Measurements from ENCODE around the gene RPS16. TPM values are rescaled to one million over a fixed set of nuclear protein-coding genes. Genes with fewer than 3 reads are reported as not detected.

The RPS16 gene
- total RNA-seq, 4 donors from 2014 or later: 509 to 2,477 (median 1,257) TPM

DNA sequence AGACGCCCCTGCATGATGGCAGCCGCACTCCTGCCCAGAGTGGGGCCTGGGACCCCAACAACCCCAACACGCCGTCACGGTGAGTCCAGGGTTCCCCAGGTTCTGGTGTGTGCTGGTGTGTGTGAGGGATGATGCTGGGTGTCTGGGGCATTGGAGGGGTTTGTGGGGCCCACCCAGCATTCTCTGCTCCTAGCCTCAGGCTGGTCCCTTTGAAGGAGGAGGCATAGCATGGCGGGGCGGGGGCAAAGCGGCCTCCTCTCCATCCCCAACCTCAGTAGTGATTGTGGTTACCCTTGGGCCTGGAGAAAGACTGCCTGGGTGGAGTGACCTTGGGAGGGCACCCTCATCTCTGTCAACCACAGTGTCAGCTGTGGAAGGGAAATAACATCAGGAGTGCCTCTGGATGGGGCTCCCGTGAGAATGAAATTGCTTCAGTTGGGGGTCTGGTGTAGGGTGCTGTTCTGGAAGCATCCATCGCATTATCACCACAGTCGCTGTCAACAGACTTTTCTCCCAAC is 37.8 kb upstream of the RPS16 start:
- no peak overlapping the region for H3K4me3 ChIP-seq
- intact Hi-C loops (cut with DNase I): loop anchor here (10.0 kb wide), 1 partner anchor 61 kb away; the partner anchor contains the start of gene EID2B
- no peaks in the 10 kb centered on the region for H3K4me1 ChIP-seq
- DNase-seq: no peak
- TF ChIP-seq, protein P1, sequence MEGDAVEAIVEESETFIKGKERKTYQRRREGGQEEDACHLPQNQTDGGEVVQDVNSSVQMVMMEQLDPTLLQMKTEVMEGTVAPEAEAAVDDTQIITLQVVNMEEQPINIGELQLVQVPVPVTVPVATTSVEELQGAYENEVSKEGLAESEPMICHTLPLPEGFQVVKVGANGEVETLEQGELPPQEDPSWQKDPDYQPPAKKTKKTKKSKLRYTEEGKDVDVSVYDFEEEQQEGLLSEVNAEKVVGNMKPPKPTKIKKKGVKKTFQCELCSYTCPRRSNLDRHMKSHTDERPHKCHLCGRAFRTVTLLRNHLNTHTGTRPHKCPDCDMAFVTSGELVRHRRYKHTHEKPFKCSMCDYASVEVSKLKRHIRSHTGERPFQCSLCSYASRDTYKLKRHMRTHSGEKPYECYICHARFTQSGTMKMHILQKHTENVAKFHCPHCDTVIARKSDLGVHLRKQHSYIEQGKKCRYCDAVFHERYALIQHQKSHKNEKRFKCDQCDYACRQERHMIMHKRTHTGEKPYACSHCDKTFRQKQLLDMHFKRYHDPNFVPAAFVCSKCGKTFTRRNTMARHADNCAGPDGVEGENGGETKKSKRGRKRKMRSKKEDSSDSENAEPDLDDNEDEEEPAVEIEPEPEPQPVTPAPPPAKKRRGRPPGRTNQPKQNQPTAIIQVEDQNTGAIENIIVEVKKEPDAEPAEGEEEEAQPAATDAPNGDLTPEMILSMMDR (IDR thresholded peaks at IDR 0.05): no peak
- no peak for TF ChIP-seq POLR2A (IDR thresholded peaks at IDR 0.05)
- no peaks in the 10 kb centered on the region for H3K9me3 ChIP-seq
- no peaks in the 10 kb centered on the region for H3K27me3 ChIP-seq
- H3K27ac ChIP-seq: no peak overlapping the region
- WGBS, 2 donors: 80% methylated on average over 7 to 8 of the region's 11 CpGs
- peaks cover 55 to 86% (median 72%) of the 10 kb centered on the region in 3 donors for H3K36me3 ChIP-seq

DNA sequence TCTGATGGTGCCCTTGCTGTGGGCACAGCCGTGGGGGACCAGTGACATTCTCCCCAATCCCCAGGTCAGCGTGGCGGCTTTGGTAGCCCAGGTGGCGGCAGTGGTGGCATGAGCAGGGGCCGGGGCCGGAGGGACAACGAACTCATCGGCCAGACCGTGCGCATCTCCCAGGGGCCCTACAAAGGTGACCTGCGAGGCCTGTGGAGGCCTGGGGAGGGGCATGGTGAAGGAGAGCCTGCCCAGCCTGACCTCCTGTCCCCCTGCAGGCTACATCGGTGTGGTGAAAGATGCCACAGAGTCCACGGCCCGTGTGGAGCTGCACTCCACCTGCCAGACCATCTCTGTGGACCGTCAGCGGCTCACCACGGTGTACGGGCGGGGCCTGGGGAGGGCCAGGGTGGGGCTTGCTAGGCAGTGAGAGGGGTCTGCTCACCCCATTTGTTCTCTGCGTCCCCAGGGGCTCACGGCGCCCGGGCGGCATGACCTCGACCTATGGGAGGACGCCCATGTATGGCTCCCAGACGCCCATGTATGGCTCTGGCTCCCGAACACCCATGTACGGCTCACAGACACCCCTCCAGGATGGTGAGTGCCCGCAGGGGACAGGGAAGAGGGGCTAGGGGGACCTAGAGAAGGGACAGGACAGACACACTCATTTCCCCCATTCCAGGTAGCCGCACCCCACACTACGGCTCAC is 37.1 kb upstream of the RPS16 start:
- H3K36me3 ChIP-seq: peaks cover 59 to 92% (median 78%) of the 10 kb centered on the region in 3 donors
- WGBS, 2 donors: 84 to 92% methylated on average over 5 to 10 of the region's 32 CpGs
- no peak overlapping the region for H3K4me3 ChIP-seq
- TF ChIP-seq, protein P1 (IDR thresholded peaks at IDR 0.05): no peak
- no peak for TF ChIP-seq POLR2A (IDR thresholded peaks at IDR 0.05)
- intact Hi-C loops (cut with DNase I): loop anchor here (10.0 kb wide), 1 partner anchor 62 kb away; the partner anchor contains the start of gene EID2B
- no peaks in the 10 kb centered on the region for H3K4me1 ChIP-seq
- no peak for DNase-seq
- H3K27ac ChIP-seq: no peak overlapping the region
- no peaks in the 10 kb centered on the region for H3K9me3 ChIP-seq
- no peaks in the 10 kb centered on the region for H3K27me3 ChIP-seq

DNA sequence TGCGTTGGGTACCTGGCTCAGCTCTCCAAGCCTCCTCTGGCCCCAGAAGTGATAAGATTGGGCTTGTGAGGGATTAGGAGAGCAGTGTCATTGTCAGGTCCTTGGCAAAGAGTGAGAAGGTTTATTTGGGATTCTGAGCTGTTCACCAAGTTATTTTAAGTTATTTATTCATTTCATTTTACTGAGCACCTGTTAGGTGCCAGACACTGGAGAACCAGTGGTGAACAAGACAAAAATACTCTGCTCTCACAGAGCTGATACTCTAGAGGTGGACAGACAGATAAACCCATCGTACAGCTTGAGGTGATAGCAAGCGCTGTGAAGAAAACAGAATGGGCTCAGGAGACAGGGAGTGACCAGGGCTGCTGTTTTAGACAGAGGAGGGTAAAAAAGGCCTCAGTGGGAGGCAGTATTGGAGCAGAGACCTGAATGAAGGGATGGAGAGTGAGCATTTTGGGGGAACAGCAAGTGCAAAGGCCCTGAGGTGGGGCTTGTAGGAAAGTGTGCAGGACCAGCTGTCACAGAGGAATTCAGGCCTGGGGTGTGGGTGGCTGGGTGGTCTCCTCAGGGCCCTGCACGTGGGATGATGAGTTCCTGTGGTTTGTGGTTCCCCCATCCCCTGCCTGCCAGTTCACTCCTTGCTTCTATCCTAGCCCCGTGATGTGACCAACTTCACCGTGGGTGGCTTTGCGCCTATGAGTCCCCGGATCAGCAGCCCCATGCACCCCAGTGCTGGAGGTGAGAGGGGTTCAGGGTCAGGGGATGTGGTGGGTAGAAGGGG is 36.2 kb upstream of the RPS16 start:
- no peaks in the 10 kb centered on the region for H3K4me1 ChIP-seq
- no peaks in the 10 kb centered on the region for H3K27me3 ChIP-seq
- intact Hi-C loops (cut with DNase I): loop anchor here (10.0 kb wide), 1 partner anchor 63 kb away; the partner anchor contains the start of gene EID2B
- no peak overlapping the region for H3K4me3 ChIP-seq
- peaks cover 61 to 100% (median 80%) of the 10 kb centered on the region in 3 donors for H3K36me3 ChIP-seq
- no peak for DNase-seq
- no peaks in the 10 kb centered on the region for H3K9me3 ChIP-seq
- H3K27ac ChIP-seq: no peak overlapping the region
- WGBS, 2 donors: 84 to 88% methylated on average over 4 to 5 of the region's 8 CpGs
- TF ChIP-seq, protein P1 (IDR thresholded peaks at IDR 0.05): no peak
- no peak for TF ChIP-seq POLR2A (IDR thresholded peaks at IDR 0.05)

DNA sequence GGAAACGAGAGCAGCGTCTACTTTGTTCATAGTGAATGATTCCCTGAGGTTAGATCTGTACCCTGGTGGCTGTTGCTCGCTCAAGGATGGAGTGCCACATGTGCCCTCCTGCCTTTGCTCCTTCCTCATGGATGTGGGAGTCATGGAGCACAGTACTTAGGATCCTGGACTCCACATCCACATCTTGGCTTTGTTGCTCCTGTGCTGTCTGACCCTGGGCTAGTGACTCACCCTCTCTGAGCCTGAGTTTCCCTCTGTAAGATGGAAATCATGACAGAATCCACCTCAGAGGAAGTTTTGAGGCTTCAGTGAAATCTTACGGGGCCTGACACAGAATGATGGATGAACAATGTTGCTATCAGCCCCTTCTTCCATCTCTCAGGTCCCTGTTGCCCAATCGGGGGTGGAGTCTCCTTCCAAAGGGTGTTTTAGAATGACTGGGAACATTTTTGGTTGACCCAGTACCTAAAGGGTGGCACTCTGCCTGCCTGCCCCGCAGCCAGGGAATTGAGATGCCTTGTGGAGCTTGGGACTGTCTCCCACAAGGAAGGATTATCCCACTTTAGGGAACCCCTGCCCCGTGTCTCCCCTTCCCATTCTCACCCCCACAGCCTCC is 35.1 kb upstream of the RPS16 start:
- Histone ChIP-seq H3K27ac (no peak overlapping the region), H3K9me3 (no peaks in the 10 kb centered on the region), H3K27me3 (no peaks in the 10 kb centered on the region), H3K36me3 (peaks cover 65 to 100% (median 86%) of the 10 kb centered on the region in 3 donors), H3K4me3 (no peak overlapping the region), H3K4me1 (no peaks in the 10 kb centered on the region)
- TF ChIP-seq, protein P1 (IDR thresholded peaks at IDR 0.05): no peak
- TF ChIP-seq POLR2A (IDR thresholded peaks at IDR 0.05): no peak
- WGBS, 2 donors: 78 to 88% methylated on average over 3 to 7 of the region's 7 CpGs
- no peak for DNase-seq
- intact Hi-C loops (cut with DNase I): loop anchor here (10.0 kb wide), 1 partner anchor 64 kb away; the partner anchor contains the start of gene EID2B
